Thyroid gland (tissue), 4 donors: ENCODE data around the gene CEACAM5.

ENCODE experiments used
- POLR2A ChIP-seq, 2 donors: fragments of 450-650 bp; IDR thresholded peaks; one replicate each; pipeline ENCODE4 v1.6.1; 2017; ENCODE audit warnings: antibody characterized with exemption in 2 of 2, mild to moderate bottlenecking in 2 of 2, moderate library complexity in 1 of 2
- TF ChIP-seq, protein P1 (sequence below), 6 experiments: fragments of 200-600 bp in 3 of 6; fragments of 450-650 bp in 3 of 6; sonication (generic) in 3 of 6; IDR thresholded peaks; one replicate each; pipeline ENCODE4 v1.5.1; 2016 to 2019; ENCODE audit warnings: antibody characterized with exemption in 6 of 6, mild to moderate bottlenecking in 2 of 6, inconsistent platforms in 1 of 6, moderate library complexity in 1 of 6

DNA sequence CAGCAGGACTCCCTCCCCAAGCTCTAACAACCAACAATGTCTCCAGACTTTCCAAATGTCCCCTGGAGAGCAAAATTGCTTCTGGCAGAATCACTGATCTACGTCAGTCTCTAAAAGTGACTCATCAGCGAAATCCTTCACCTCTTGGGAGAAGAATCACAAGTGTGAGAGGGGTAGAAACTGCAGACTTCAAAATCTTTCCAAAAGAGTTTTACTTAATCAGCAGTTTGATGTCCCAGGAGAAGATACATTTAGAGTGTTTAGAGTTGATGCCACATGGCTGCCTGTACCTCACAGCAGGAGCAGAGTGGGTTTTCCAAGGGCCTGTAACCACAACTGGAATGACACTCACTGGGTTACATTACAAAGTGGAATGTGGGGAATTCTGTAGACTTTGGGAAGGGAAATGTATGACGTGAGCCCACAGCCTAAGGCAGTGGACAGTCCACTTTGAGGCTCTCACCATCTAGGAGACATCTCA is 6.2 kb upstream of the CEACAM5 start:
- TF ChIP-seq, protein P1, sequence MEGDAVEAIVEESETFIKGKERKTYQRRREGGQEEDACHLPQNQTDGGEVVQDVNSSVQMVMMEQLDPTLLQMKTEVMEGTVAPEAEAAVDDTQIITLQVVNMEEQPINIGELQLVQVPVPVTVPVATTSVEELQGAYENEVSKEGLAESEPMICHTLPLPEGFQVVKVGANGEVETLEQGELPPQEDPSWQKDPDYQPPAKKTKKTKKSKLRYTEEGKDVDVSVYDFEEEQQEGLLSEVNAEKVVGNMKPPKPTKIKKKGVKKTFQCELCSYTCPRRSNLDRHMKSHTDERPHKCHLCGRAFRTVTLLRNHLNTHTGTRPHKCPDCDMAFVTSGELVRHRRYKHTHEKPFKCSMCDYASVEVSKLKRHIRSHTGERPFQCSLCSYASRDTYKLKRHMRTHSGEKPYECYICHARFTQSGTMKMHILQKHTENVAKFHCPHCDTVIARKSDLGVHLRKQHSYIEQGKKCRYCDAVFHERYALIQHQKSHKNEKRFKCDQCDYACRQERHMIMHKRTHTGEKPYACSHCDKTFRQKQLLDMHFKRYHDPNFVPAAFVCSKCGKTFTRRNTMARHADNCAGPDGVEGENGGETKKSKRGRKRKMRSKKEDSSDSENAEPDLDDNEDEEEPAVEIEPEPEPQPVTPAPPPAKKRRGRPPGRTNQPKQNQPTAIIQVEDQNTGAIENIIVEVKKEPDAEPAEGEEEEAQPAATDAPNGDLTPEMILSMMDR (IDR thresholded peaks at IDR 0.05), result no peak
- no peak for TF ChIP-seq POLR2A (IDR thresholded peaks at IDR 0.05)
